Measurements from ENCODE around the gene DZIP3.

DNA sequence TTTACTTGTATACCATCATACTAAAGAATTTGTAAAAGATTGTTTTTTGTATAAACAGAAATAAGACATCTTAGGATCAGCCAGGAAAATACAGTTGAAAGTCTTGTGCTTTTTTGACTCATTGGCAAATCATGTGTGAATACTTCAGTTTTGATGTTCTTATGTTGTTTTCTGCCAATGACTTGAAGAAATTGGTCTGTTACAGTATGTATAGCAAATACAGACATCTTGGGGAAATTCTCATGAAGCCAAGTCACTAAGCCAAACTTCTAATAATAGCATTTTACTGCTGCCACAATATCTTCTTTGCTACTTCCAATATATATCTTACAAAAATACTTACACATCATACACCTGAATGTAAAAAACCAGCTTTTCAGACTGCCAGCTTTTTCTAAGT lies 83.2 kb downstream of the DZIP3 start:
- TF ChIP-seq, protein P1, sequence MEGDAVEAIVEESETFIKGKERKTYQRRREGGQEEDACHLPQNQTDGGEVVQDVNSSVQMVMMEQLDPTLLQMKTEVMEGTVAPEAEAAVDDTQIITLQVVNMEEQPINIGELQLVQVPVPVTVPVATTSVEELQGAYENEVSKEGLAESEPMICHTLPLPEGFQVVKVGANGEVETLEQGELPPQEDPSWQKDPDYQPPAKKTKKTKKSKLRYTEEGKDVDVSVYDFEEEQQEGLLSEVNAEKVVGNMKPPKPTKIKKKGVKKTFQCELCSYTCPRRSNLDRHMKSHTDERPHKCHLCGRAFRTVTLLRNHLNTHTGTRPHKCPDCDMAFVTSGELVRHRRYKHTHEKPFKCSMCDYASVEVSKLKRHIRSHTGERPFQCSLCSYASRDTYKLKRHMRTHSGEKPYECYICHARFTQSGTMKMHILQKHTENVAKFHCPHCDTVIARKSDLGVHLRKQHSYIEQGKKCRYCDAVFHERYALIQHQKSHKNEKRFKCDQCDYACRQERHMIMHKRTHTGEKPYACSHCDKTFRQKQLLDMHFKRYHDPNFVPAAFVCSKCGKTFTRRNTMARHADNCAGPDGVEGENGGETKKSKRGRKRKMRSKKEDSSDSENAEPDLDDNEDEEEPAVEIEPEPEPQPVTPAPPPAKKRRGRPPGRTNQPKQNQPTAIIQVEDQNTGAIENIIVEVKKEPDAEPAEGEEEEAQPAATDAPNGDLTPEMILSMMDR (IDR thresholded peaks at IDR 0.05), result no peak
- TF ChIP-seq POLR2A (IDR thresholded peaks at IDR 0.05), result no peak

All from heart left ventricle (tissue), 13 donors.